Measurements from ENCODE around the gene MTRFR.
A peak's percentile ranks its signal among the peaks of the same experiment; 100 is the strongest.

The MTRFR gene

DNA sequence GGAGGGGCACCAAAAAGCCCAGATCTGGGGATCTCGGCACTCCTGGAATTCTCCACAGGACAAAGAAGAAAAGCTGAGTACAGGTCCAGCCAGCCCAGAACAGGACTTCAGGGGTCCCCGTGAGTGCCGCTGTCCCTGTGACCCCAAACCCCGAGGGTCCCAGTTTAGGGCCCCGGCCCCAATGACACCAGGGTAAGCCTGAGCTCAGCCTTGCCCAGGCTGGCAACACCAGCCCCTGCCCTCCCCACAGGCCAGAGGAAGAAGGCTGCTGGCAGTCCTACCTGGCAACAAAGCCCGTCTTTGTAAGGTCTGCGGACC is 36.6 kb downstream of the MTRFR start:
- DNase-seq: peak in 6 of 51 donors; percentile 40 to 84 (median 56)

- DNase-seq: peak in 21 of 51 donors; percentile 13 to 63 (median 41)
These were observed 37.2 kb downstream of the MTRFR start for GRCh38 chr12:123270214-123271000.

GRCh38 chr12:123271001-123271668 is 37.9 kb downstream of the MTRFR start:
- DNase-seq: peak in 43 of 51 donors; percentile 12 to 78 (median 45)

DNA sequence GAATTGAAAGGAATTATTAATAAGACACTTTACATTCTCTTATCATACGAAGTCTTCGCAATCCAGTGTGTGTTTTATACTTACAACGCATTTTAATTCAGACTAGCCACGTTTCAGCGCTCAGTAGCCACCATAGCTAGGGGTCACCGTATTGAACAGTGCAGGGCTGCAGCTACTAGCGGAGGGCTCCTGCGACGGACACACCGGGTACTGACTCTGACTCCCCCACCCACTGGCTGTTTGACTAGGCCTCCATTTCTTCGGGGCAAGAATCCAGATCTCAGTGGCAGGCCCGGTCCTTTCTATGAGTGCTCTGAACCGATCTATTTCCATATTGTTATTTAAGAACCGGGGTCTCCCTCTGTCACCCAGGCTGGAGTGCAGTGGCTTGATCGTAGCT is 39.9 kb downstream of the MTRFR start:
- no peak for DNase-seq

DNA sequence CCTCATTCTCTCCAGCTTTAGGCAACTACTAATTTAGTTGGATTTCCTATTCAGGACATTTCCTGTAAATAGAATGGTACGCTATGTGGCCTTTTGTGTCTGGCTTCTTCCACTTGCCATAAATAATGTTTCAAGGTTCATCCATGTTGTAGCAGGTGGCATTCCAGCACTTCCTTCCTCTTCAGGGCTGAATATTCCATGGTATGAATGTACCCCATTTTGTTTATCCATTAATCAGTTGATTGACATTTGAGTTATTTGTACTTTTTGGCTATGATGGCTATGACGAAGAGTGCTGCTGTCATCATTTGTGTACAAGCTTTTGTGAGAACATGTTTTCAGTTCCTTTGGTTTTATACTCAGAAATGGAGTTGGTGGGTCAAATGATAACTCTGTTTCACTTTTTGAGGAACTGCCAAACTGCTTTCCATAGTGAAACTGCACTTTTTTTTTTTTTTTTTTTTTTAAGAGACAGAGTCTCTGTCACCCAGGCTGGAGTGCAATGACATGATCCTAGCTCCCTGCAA is 44.9 kb downstream of the MTRFR start:
- no peak for DNase-seq

GRCh38 chr12:123280971-123281370 is 47.7 kb downstream of the MTRFR start:
- DNase-seq: no peak

DNA sequence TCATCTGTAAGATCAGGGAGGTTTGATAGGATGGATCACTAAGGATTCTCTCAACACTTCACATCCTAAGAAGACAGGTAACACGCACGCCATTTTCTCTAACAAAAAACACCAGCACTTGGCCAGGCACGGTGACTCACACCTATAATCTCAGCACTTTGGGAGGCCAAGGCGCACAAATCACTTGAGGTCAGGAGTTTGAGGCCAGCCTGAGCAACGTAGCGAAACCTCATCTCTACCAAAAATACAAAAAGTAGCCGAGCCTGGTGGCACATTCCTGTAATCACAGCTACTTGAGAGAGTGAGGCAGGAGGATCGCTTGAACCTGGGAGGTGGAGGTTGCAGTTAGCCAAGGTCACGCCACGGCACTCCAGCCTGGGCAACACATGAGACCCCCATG is 48.9 kb downstream of the MTRFR start:
- DNase-seq: no peak

GRCh38 chr12:123283461-123283860 is 50.2 kb downstream of the MTRFR start:
- no peak for DNase-seq

DNA sequence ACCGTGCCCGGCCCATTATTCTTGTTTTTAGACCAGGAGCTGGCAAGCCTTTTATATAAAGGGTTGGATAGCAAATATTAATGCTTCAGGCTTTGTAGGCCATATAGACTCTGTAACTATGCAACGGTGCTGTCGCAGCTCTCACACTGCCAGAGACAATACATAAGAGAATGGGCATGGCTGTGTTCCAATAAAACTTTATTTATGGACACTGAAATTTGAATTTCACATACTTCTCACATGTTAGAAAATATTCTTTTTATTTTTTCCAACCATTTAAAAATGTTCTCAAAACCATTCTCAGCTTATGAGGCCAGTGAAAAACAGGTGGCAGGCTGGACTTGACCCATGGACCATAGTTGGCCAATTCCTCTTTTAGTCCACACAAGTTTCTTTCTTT is 51.4 kb downstream of the MTRFR start:
- no peak for DNase-seq

DNA sequence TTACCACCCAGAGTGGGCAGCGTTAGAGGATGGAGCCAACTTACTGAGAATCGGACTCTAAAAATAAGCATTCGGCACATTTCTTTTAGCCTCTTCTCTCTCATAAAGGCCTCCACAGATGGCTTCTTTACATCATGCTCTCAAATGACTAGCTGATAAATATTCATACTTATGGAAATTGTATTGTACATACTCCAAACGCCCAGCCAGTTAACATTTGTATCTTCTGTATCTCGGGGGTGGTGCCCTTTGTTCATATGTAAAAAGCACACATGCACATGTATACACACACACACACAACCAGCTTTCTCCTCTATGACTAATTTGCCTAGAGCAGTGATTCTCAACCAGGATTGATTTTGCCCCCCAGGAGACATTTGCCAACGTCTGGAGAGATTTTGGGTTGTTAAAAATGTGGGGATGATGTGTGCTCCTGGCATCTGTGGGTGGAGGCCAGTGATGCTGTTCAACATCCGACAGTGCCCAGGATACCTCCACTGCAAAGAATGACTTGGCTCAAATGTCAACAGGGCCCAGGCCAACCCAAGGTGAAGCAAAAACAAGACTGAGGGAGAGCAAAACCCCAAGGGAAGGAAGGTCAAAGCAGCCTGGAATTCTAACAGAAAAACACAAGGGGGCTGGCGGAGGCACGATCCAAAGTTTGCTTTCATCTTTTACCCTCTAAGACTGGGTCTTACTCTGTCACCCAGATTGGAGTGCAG is 53.6 kb downstream of the MTRFR start:
- DNase-seq: no peak

DNA sequence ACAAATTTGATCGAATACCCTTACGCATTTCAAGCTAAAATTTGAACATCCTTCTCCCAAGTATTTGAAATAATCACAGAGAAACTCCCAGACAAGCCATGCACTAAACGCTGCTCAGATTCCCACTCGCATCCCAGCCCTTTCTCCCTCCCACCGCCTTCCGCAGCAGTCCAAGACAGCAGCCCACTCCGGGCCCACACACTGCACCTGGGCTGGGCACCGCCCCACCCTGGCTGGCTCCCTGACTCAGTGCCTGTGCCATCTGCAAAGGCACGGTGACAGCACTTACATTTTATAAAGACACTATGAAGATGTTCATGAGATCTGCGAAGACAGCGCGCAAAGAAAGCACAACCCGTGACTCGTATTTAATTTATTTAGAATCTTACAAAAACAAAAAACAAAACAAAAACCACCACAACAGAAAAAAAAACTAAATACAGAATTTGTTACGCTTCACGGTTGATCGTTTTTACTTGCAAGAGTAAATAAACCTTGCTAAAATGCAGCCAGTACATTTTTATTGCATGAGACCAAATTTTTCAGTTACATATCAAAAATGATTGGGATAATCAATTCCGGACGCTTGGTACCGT is 55.6 kb downstream of the MTRFR start:
- peak in 1 of 51 donors; percentile 12 for DNase-seq

DNA sequence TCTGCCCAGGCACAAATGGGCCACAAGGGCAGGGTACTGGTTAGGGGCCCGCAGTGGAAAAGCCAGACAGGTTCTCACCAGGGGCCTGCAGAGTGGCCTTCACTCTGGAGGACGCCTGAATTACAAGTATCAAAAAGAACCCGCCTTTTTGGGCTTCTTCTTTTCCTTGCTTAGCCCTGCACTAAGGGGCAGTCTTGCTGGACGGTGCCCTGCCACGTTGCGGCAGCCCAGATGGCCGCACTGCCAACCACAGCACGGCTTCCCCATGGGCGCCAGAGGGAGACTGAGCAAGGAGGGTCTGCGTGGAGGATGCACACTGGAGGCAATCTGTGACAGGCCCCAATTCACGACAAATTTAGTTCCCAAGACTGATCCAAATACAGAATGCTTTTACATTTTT is 56.7 kb downstream of the MTRFR start:
- no peak for DNase-seq

DNA sequence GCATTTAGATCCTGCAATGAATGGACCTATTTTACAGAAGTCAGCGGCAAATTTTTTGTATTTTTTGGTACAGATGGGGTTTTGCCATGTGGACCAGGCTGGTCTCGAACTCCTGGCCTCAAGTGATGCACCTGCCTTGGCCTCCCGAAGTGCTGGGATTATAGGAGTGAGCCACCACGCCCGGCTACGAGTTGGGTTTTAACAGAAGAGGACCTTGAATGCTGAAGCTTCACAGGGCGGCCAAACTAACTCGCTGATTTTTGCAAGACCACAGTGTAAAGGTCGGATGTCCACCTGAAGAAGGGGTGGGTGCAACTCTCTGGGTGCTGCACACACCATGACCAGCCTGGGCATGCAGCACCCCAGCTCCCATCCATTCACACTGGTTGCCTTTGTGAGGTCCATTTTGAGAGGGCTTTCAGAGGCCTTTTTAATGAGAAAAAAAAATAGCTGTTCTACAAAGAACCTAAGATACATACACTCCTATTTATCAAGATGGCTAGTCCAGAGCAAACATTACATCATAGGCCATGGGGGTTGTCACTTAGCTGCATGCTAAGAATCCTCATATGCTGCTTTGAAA is 60.0 kb downstream of the MTRFR start:
- DNase-seq: no peak

- no peak for DNase-seq
These were observed 71.9 kb downstream of the MTRFR start for GRCh38 chr12:123305136-123305535.

DNA sequence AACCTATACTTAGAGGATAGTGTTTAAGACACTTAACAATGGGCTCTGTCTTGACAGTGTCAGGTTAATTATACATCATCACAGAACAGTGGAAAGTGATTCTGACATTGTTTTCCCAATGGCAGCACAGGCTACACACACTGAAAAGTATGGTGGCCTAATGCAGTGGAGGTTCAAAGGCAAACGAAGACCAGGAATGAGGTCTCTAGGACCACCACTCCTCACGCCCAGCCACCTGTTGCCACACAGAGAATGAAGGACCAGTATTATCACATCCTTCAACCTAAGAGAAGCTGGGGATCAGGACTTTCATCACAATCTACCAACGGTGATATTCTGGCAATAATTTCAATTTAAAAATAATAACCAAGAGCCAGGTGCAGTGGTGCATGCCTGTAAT is 73.0 kb downstream of the MTRFR start:
- no peak for DNase-seq

All from hypothalamus (tissue), 51 donors.